NCI-H128 (cell line): Measurements from ENCODE around the gene YPEL3.

Experiments
- DNase-seq: peaks from one replicate; lab custom pipeline; 2025; ENCODE audit not compliant: unreplicated experiment; lab: John Stamatoyannopoulos, UW

The YPEL3 gene

DNA sequence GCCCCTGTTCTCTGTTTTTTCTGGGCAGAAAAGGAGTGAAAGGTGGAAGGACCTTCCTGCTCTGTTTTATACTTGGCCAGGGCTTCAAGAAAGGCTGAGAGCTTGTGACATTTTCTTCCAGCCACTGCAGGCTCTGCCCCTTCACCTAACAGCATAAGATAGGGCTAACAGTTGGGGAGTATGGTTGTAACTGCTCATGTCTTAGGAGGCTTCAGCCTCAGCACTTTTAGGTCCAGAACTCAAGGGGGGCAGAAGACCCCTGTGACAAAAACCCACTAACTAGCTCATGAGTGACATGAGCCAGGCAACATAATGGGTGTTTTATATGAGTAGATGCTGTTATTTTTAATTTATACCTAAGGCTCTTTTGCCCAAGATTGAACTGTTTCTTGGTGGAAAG is 25.5 kb downstream of the YPEL3 start:
- DNase-seq, result no peak

DNA sequence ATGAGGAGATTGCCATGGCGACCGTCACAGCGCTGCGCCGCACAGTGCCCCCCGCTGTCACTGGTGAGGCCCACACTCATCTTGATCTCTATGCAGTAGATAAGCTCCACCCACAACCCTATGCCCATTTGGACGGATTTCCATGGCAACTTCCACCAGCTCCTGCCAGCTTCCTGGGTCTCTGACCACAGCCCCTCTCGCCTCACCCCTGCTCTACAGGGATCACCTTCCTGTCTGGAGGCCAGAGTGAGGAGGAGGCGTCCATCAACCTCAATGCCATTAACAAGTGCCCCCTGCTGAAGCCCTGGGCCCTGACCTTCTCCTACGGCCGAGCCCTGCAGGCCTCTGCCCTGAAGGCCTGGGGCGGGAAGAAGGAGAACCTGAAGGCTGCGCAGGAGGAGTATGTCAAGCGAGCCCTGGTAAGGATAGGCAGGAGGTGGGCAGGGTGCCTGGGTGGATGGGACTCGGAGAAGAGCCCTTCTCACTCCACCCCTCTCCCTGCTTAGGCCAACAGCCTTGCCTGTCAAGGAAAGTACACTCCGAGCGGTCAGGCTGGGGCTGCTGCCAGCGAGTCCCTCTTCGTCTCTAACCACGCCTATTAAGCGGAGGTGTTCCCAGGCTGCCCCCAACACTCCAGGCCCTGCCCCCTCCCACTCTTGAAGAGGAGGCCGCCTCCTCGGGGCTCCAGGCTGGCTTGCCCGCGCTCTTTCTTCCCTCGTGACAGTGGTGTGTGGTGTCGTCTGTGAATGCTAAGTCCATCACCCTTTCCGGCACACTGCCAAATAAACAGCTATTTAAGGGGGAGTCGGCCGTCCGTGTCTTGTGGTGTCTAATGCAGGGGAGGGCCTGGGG is 26.2 kb downstream of the YPEL3 start:
- DNase-seq, result no peak

GRCh38 chr16:30068750-30069610 is 27.0 kb downstream of the YPEL3 start:
- no peak for DNase-seq

- no peak for DNase-seq
These were observed 27.7 kb downstream of the YPEL3 start for GRCh38 chr16:30068333-30068732.

DNA sequence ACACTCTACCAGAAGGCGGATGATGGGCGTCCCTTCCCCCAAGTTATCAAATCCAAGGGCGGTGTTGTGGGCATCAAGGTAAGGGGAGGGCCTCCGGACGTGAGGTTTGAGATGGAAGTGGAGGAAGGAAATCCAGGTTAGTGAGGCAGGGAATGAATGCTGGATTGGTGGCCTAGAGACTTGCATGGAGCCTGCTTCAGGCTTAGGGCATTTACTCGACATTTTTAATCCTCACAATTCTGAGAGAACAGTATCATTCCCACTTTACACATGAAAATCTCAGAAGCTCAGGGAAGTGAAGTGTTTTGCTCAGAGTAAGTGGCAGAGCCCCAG is 28.5 kb downstream of the YPEL3 start:
- DNase-seq, result no peak

- DNase-seq, result no peak
These were observed 29.0 kb downstream of the YPEL3 start for GRCh38 chr16:30066761-30067583.

DNA sequence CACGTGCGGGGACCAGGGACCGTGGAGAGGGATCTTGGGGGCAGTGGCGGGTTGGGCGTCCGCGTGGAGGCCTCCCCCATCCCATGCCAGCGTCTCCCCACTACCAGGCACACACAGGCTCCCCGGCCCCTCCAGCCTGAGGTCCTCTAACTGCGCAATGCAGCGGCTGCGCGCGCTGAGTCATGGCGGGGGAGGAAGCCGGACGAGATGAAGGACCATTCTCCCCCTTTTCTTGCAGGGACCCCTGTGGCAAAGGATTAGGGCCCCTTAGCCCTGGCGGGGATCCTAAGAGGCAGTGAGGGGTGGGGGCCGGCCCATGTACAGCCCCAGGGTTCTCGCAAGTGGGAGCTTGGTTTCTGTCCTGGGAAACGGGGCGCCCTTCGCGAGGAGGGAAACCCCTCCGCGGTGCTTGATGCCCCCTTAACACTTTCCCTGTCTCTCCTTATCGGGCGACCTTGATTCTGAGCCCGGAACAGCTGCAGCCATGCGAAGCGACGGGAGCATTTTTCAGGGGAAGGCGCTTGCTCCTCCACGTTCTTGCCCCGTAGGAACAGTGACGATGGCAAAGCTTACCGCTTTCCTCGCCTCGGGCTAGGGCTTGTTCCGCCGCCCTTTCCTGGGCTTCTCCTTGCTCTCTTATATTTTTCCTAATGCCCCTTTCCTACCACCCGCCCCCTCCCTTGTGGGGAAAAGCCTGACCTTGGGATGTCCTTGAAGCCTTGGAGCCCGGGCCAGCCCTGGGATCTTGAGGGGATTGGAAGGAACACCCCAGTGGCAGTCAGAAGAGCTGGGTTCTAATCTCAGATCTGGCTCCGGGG is 29.9 kb downstream of the YPEL3 start:
- DNase-seq, result no peak

DNA sequence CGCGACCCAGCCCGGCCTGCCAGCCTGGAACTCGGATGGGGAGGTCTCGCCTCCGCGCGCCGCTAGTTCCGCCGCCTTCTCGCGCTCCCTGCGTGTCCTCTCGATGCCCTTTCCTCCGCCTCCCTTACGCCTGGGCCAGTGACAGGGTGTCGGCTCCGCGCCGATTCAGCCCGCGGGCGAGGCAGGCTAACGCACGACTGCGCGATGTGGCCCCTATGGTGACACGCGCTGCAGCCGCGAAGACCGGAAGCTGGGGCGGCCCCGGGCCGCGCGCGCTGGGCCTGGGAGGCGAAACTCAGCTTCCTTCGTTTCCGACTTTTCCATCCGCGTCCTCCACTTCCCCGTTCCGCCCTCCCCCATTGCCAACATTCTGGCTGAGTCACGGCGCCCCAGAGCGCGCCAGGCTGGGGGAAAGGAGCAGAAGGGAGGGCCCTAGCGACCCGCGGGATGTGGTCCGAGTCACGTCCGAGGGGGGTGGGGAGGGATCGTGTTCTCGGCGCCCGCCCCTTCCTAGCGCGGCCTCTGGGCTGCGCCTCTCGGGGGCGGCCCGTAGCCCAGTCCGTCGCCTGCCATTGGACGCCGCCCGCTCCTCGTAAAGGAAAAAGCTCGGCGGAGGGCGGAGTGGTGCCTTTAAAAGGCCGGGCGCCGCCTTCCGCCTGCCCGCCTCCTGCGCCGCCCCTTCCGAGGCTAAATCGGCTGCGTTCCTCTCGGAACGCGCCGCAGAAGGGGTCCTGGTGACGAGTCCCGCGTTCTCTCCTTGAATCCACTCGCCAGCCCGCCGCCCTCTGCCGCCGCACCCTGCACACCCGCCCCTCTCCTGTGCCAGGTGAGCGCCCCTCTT is 30.7 kb downstream of the YPEL3 start, which contains the start of gene ALDOA:
Gene ALDOA, plus strand, starts transcription at position 659 of the 841 bp plus-strand sequence. CDS start 1,138 bp downstream, outside the sequence.
- DNase-seq, result peak; percentile 87

DNA sequence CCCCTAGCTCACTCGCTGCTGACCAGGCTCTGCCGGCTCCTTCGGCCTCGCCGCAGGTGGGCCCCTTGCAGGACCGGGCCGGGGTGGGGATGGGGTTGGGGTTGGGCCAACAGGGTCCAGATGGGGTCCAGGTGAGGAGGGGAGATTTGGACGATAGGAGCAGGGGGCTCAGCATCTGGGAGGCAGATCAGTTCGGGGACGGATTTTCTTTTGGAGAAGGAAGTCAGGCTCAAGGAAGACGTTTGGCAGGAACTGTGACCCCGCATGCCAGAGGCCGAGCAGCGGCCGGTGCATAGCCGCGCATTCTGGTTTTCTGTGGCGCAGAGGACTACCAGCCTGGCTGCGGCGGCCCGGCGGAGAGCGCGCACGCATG is 31.3 kb downstream of the YPEL3 start:
- no peak for DNase-seq

DNA sequence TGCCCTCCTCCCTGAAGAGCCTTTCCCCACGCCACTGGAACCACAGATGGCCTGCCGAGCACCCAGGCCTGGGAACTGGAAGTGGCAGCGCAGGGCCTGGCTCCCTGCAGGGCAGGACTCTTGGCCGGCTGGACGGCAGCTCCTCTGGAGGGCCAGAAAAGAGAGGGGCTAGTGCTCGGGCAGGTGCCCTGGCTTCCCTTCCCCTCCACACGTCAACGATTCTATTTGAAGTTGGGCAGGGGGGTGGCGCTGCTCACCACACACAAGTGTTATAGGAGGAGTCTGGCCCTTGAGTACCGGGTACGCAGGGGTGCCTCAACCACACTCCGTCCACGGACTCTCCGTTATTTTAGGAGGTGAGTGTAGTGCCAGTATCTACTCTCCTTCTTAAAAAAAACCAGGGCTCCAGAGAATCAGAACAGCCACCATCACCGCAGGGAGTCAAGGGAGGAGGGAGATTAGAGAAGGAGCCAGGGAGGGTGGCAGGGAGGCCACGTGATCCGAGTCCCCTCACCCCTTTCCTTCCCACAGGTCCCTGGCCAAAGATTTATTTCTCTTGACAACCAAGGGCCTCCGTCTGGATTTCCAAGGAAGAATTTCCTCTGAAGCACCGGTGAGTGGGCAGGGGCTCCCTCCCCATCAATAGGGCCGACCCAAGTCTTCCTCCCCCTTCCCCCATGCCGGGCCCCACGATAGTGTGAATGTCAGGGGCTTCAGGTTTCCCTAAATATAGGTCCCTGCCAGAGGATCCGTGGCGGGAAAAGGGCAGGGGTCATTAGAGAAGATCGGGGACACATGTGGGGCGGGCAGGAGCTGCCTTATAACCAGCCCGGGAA is 31.9 kb downstream of the YPEL3 start:
- DNase-seq, result no peak

GRCh38 chr16:30063278-30063892 is 32.6 kb downstream of the YPEL3 start:
- DNase-seq, result no peak

DNA sequence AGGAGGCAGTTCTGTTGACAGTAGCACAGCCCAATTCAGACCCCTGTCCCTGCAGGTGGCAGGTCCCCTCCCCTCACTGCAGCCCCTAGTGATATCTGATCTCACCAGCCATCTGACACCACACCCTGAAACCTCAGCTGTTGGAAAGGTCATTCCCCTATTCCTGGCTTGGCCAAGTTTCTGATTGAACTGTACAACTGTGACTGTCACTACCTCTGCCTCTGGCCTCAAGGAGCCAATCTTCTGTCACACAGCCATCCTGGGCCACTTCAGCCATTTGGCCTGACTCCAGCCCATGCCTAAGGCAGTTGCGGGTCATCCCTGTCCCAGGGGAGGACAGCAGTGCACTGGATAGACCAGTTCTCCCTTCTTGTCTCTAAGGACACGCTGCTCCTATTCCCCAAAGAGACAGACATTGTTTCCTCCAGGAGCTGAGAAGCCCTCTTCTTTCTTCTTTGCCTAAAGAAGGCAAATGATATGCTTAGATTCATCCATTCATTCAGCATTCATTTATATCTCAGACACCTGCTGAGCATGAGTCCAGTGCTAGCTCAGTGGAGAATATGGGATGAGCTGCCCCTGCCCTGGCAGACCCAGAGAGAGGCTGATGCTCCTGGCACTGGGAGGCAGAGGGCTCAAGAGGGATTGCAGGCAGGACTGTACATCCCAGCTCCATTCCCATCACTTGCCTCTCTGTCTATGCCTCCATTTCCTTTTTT is 35.0 kb downstream of the YPEL3 start:
- no peak for DNase-seq

DNA sequence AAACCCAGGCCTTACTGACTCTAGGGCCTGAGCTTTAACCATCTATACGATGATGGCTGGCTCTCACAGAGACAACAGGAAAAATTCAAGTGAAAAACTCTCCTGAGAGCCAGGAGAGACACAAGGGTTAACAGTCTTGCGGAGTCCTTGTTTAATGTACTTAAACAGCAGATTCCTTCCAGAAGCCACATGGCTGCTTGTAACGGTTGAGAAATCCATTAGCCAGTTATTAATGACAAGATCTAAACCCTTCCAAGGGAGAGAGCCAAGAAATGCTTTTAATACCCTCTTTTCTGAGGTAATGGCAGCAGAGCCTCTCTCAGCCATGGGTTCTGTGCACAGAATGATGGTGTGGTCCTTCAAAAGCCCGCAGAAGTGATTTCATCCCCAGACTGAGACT is 35.7 kb downstream of the YPEL3 start:
- no peak for DNase-seq

GRCh38 chr16:30054959-30055553 is 41.0 kb downstream of the YPEL3 start:
- no peak for DNase-seq

GRCh38 chr16:30054451-30054850 is 41.6 kb downstream of the YPEL3 start:
- no peak for DNase-seq

- DNase-seq, result no peak
These were observed 42.5 kb downstream of the YPEL3 start for GRCh38 chr16:30053376-30054015.
